SJCRH30 (cell line): ENCODE results near the gene L1CAM. TPM values are rescaled to one million over a fixed set of nuclear protein-coding genes. Genes with fewer than 3 reads are reported as not detected.

Source experiments
- DNase-seq, 2 experiments: peaks; one replicate each; pipeline ENCODE4 v3.0.0-alpha.2; 2015 to 2020
- H3K27ac ChIP-seq: fragments of 250-450 bp; sonication (Bioruptor Pico); 2 replicates; pipeline ENCODE4 v1.5.1; 2020; ENCODE audit warnings: mild to moderate bottlenecking, moderate library complexity
- H3K27me3 ChIP-seq: fragments of 250-450 bp; sonication (Bioruptor Pico); 2 replicates; pipeline ENCODE4 v1.5.1; 2020; ENCODE audit warnings: mild to moderate bottlenecking, moderate library complexity
- H3K36me3 ChIP-seq: fragments of 250-450 bp; sonication (Bioruptor Pico); 2 replicates; pipeline ENCODE4 v1.5.1; 2020; ENCODE audit warnings: mild to moderate bottlenecking, moderate library complexity
- H3K4me1 ChIP-seq: fragments of 250-450 bp; sonication (Bioruptor Pico); 2 replicates; pipeline ENCODE4 v1.5.1; 2020; ENCODE audit warnings: mild to moderate bottlenecking, moderate library complexity
- H3K4me3 ChIP-seq: fragments of 250-450 bp; sonication (Bioruptor Pico); 2 replicates; pipeline ENCODE4 v1.5.1; 2020; ENCODE audit warnings: mild to moderate bottlenecking, moderate library complexity
- H3K9me3 ChIP-seq: fragments of 250-450 bp; sonication (Bioruptor Pico); replicated peaks from 2 replicates; pipeline ENCODE4 v1.5.1; 2020; ENCODE audit warnings: mild to moderate bottlenecking, moderate library complexity
- total RNA-seq: library from RNA; depleted of rRNA; stranded (reverse); fragments of >200 nt; shearing (Covaris generic); gene quantifications from 2 replicates; pipeline ENCODE4 v1.2.3, GENCODE V29; 2014; rRNA removed

The L1CAM gene, protein sequence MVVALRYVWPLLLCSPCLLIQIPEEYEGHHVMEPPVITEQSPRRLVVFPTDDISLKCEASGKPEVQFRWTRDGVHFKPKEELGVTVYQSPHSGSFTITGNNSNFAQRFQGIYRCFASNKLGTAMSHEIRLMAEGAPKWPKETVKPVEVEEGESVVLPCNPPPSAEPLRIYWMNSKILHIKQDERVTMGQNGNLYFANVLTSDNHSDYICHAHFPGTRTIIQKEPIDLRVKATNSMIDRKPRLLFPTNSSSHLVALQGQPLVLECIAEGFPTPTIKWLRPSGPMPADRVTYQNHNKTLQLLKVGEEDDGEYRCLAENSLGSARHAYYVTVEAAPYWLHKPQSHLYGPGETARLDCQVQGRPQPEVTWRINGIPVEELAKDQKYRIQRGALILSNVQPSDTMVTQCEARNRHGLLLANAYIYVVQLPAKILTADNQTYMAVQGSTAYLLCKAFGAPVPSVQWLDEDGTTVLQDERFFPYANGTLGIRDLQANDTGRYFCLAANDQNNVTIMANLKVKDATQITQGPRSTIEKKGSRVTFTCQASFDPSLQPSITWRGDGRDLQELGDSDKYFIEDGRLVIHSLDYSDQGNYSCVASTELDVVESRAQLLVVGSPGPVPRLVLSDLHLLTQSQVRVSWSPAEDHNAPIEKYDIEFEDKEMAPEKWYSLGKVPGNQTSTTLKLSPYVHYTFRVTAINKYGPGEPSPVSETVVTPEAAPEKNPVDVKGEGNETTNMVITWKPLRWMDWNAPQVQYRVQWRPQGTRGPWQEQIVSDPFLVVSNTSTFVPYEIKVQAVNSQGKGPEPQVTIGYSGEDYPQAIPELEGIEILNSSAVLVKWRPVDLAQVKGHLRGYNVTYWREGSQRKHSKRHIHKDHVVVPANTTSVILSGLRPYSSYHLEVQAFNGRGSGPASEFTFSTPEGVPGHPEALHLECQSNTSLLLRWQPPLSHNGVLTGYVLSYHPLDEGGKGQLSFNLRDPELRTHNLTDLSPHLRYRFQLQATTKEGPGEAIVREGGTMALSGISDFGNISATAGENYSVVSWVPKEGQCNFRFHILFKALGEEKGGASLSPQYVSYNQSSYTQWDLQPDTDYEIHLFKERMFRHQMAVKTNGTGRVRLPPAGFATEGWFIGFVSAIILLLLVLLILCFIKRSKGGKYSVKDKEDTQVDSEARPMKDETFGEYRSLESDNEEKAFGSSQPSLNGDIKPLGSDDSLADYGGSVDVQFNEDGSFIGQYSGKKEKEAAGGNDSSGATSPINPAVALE
- total RNA-seq = 14.2 and 14.7 TPM in 2 replicates

DNA sequence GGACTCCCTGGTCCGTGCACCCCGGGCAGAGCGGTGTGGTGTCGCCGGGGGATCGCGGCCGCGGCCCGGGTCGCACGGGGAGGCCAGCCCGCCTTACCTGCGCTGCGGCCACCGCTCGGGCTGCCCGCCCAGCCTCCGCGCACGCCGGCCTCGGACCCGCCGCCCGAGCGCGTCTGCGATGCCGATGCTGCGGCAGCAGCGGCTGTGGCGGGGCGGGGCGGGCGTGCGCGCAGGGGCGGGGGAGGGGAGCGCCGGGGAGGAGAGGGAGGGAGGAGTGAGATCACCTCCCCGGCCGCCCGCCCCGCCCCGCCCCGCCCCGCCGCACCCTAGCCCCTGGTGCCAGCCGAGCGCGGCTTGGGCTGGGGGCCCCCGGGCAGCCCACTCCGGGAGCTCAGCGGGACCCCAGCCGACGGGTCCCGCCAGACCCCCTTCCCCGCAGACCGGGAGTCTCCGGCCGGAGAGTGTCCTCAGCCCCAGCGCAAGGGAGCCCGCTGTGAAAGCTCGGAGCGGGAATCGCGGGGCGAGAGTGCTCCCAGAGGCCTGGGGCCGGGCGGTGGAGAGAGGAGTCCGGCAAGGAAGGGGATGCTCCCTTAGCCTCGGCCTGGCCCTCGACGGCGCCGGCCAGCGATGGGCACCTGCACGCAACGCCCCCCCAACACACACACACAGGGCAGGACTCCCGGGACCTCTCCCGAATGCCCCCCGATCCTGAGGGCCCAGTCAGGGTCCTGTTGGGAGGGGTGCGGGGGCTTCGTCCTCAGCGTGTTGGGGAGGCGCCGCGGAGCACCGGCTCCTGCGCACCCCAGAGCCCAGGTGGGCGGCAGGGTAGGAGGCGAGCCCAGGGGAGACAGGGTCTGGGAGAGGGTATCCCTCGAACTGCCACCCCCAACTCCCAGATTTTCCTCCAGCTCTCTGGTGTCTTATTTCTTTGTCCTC, at the start of gene L1CAM:
Gene L1CAM, minus strand, starts transcription at position 206 of the 936 bp plus-strand sequence. CDS start 10,337 bp downstream, outside the sequence.
- H3K4me1 ChIP-seq = peaks cover 26% of the 10 kb centered on the region
- H3K9me3 ChIP-seq = no peaks in the 10 kb centered on the region
- no peaks in the 10 kb centered on the region for H3K36me3 ChIP-seq
- H3K4me3 ChIP-seq = peak within 1 kb of the TSS; percentile 63
- H3K27ac ChIP-seq = peak within 1 kb of the TSS; percentile 25; the same call in 1 of the 2 replicates
- DNase-seq = peak in 1 of 2 experiments; percentile 45
- no peaks in the 10 kb centered on the region for H3K27me3 ChIP-seq

DNA sequence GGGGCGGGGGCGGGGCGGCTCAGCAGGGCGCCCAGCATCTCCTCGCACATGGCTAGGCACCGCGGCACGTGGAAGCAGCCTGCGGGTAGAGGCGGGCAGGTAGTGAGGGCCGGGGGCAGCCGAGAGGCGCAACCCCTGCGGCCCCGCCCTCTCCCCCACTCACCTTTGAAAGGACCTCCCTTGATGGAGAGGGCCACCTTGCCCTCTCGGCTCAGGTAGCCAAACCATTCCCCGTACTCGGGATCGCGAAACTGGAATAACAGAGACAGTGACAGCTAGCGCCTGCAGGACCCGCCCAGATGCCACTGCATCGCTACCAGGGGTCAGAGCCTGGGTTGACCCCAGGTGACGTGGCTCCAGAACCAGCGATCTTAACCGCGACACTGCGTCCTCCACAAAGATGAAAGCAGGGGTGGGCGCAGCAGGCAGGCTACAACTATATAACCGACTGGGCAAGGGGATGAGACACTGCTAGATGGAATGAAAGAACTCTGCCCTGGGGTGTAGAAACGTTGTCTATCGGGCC, 49.4 kb upstream of the L1CAM start:
- no peaks in the 10 kb centered on the region for H3K9me3 ChIP-seq
- no peaks in the 10 kb centered on the region for H3K27me3 ChIP-seq
- H3K4me3 ChIP-seq = peak overlapping the region; percentile 26; the same call in 1 of the 2 replicates
- no peaks in the 10 kb centered on the region for H3K4me1 ChIP-seq
- H3K27ac ChIP-seq = no peak overlapping the region
- DNase-seq = no peak
- no peaks in the 10 kb centered on the region for H3K36me3 ChIP-seq

DNA sequence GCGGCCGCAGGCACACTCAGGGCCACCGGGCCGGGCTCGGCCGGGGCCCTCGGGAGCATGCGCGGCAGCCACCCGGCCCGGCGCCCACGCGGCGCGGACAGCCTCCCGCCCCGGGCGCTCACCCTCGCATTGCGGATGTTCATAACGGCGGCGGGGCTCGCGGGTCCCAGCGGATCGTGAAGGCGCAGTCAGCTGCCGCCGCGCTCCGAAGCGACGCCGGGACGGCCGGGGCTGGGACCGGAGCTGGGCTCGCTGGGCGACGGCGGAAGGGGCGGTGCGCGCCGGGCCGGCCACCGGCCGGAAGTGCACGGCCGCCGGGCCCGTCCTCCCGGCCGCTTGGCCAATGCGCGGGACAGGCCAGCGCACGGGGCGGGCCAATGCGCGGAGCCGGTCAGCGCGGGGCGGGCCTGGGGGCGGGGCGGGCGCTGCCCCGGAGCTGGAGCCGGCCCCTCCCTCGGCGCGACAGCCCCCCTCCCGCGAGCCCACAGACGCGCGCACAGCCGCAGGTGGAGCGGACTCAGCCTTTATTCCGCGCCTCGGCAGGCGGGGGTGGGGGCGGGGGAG, 48.9 kb upstream of the L1CAM start, which contains the start of gene NAA10:
Gene NAA10, minus strand, starts transcription at position 276 of the 564 bp plus-strand sequence. Its CDS starts 133 bp downstream, at position 143.
- Histone ChIP-seq H3K4me3 (peak within 1 kb of the TSS; percentile 82), H3K9me3 (no peaks in the 10 kb centered on the region), H3K36me3 (no peaks in the 10 kb centered on the region), H3K27me3 (no peaks in the 10 kb centered on the region), H3K4me1 (no peaks in the 10 kb centered on the region), H3K27ac (0 out of 2 replicates have a peak within 1 kb of the TSS, but pooled peaks have one; percentile 5)
- DNase-seq = peak; percentile 54 to 76

DNA sequence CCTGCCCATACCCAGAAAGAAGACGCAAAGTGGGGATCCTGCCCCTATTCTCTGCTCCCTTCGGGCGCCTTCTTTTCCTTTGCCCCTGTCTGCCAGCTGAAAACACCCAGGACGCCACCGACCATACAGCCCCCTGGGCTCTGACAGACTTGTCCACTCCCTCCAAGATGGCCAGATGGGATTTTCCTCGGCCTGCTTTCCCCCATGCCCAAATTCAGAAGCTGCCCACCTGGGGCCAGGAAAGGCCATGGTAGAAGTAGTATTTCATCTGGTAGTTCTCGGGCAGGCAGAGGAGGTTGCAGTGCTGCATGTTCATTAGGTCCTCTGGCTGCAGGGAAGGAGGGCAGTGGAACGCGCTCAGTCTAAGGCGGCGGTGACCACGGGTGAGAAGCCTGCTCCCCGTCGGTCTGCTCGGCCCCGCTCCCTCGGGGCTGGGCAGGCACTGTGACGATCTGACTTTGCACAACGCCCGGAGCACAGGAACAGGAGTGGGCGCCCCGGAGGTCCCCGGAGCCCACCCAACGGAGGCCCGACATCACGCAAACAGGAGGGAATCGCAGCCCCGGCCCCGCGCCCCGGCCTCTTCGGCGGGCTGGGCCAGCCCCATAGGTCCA, 48.3 kb upstream of the L1CAM start:
- no peaks in the 10 kb centered on the region for H3K36me3 ChIP-seq
- no peaks in the 10 kb centered on the region for H3K27me3 ChIP-seq
- H3K27ac ChIP-seq = 0 out of 2 replicates have a peak overlapping the region, but pooled peaks have one; percentile 5
- no peaks in the 10 kb centered on the region for H3K4me1 ChIP-seq
- H3K9me3 ChIP-seq = no peaks in the 10 kb centered on the region
- H3K4me3 ChIP-seq = peak overlapping the region; percentile 82
- DNase-seq = no peak

DNA sequence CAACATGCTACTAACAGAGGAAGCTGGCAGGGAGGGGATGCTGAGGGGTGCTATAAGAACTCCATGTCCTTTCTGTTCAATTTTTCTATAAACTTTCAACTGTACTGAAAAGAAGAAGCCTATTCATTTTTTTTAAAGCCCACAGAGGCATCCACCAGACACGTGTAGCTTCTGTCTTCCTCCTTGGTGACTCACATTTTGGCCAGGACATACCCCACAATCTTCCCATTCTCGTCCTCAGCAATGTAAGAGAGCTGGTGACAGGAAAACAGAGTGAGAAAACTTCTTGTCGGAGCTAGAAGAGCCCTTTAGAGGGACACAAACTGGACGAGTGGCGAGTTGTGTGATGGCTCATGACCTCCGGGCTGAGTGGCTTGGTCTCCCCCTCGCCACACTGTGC, 47.8 kb upstream of the L1CAM start:
- H3K4me3 ChIP-seq = peak overlapping the region; percentile 82
- H3K27me3 ChIP-seq = no peaks in the 10 kb centered on the region
- H3K27ac ChIP-seq = no peak overlapping the region
- H3K36me3 ChIP-seq = no peaks in the 10 kb centered on the region
- no peak for DNase-seq
- H3K4me1 ChIP-seq = no peaks in the 10 kb centered on the region
- no peaks in the 10 kb centered on the region for H3K9me3 ChIP-seq

DNA sequence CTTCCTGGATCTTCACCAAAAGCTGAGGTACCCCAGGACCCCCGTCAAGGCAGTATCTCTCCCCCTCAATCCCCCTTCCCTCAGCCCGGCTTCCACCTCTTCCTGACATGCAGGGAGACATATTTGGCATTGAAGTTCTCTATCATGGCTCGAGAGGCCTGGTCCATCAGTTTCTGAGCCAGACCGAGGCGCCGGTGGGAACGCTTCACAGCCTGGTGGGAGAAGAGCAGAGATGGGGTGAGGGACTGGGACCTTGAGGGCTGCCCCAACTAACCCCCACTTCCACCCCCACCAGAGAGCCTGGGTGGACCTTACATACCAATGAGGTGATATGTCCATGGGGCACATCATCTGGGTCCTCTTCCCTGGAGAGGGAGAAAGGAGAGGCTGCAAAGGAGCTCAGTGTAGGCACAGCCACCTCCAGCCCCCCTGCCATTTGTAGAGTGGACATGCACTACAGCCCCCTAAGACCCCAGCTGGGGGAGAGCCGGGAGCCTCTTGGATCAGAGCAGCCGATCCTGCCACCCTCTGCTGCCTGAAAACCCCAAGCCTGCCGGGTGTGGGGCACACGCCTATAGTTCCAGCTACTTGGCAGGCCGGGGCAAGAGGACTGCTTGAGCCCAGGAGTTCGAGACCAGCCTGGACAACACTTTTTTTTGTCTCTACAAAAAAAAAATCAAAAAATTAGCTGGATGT, 46.4 kb upstream of the L1CAM start:
- Histone ChIP-seq H3K27me3 (no peaks in the 10 kb centered on the region), H3K36me3 (no peaks in the 10 kb centered on the region), H3K27ac (no peak overlapping the region), H3K4me1 (no peaks in the 10 kb centered on the region), H3K4me3 (no peak overlapping the region), H3K9me3 (no peaks in the 10 kb centered on the region)
- no peak for DNase-seq

DNA sequence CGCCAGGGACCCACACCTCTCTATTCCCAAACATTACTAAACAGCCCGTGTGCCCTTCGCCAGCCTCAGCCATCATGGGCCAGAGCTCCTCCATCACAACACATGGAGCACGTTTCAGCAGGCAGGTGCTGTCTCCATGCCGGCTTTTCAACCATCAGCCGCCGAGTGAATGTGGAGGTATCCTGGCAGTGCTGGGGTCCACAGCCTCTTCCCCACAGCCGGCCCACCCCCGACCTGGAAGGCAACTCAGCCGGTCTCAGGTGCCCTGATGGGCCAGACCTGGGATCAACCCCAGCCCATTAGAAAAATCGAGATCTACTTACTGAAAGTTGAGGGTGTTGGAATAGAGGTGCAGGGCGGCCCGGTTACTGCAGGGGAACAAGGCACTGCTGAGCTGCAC, 45.8 kb upstream of the L1CAM start:
- Histone ChIP-seq H3K36me3 (no peaks in the 10 kb centered on the region), H3K9me3 (no peaks in the 10 kb centered on the region), H3K4me1 (no peaks in the 10 kb centered on the region), H3K4me3 (no peak overlapping the region), H3K27me3 (no peaks in the 10 kb centered on the region), H3K27ac (no peak overlapping the region)
- DNase-seq = no peak

DNA sequence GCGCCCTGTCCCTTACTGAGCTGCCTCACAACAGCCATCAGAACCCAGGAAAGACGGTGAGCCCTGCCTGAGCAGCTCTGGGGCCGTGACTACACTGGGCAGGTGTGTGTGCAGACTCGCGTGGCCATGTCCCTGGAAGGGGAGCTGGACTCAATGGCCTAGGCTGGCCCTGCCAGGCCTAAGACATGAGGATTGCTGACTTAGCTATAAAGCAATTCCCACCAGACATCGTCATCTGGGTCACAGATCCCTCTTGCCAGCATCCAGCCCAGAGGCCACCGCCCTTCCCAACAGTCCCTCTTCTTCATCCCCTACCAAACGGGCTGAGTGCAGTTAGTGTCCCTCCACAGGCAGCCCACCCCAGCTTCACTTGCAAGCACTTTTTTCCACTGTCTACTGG, 45.2 kb upstream of the L1CAM start:
- H3K4me3 ChIP-seq = no peak overlapping the region
- H3K9me3 ChIP-seq = no peaks in the 10 kb centered on the region
- H3K27me3 ChIP-seq = no peaks in the 10 kb centered on the region
- no peak overlapping the region for H3K27ac ChIP-seq
- DNase-seq = no peak
- no peaks in the 10 kb centered on the region for H3K36me3 ChIP-seq
- H3K4me1 ChIP-seq = 0 out of 2 replicates have a peak, but pooled peaks cover 3% of the 10 kb centered on the region

DNA sequence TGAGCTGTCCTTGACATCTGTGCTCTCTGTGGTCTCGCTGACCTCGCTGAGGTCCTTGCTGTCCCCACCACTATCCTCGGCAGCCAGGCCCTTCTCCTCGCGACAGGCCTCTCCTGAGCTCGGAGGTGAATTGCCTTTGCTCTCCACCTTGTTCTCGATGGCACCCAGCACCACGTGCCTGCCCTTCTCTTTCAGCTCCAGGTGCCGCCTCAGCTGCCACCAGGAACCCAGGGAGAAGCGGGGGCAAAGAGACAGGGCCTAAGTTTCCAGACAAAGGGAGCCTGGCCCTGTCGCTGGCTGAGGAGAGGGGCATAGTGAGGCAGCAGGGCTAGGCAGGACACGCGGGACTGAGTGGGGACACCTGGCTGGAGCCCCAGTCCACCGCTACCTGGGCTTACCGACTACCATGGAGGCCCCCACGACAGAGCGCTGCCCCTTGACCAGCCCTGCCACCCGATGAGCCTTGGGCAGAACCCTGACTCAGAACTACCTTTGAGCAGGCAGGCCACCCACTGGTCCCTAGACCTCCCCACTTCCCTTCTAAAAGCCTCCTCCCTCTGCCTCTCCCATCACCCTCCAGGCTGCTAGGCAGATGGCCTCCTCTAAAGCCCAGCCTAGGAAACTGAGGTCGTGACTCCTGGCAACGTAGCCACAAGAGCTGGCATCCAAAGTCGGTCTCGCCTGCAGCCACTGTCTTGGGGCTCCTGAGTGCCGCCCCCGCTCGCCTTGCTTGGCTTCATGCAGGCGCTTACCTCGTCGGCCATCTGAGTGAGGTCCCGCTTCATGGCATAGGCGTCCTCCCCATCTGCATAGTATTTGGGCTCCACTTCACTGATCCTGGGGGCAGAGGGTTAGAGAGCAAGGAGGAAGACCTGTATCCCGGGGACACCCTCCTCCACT, 44.3 kb upstream of the L1CAM start:
- no peak for DNase-seq
- H3K27ac ChIP-seq = no peak overlapping the region
- no peaks in the 10 kb centered on the region for H3K36me3 ChIP-seq

DNA sequence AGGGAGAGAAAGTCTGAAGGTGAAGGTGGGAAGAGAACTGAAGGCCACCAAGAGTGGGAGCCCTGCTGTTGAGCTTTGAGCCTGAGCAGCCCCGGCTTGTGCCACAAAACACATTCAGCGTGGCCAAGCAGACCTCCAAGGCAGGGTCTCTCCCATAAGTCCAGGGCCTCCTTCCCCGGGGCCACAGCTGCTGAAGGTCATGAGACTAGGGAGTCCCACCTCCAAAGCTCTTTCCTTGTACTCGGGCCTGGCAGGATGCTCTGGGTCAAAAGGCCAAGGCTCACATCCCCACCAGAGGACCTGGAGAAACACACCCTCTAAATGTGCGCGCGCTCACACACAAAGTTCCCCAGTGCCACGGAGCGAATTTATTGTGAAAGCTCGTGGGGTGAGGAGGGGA, 43.6 kb upstream of the L1CAM start:
- H3K27ac ChIP-seq = no peak overlapping the region
- H3K9me3 ChIP-seq = no peaks in the 10 kb centered on the region
- H3K4me1 ChIP-seq = peaks cover 3% of the 10 kb centered on the region; the same call in 1 of the 2 replicates
- no peaks in the 10 kb centered on the region for H3K27me3 ChIP-seq
- H3K36me3 ChIP-seq = no peaks in the 10 kb centered on the region
- DNase-seq = no peak
- no peak overlapping the region for H3K4me3 ChIP-seq

More for the DNA sequence above, 44.3 kb upstream of the L1CAM start:
- Histone ChIP-seq H3K9me3 (no peaks in the 10 kb centered on the region), H3K27me3 (no peaks in the 10 kb centered on the region), H3K4me3 (no peak overlapping the region), H3K4me1 (peaks cover 3% of the 10 kb centered on the region; the same call in 1 of the 2 replicates)

DNA sequence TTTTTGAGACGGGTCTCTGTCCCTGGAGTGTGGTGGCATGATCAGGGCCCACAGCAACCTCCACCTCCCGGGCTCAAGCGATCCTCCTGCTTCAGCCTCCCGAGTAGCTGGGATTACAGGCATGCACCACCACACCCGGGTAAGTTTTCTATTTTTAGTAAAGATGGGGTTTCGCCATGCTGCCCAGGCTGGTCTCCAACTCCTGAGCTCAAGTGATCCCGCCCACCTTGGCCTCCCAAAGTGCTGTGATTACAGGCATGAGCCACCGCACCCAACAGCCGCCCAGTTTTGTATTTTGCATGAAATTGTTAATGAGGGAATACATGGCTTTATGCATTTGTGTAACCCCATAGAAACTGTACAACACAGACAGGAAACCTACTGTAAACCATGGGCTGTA, 42.9 kb upstream of the L1CAM start:
- no peak for DNase-seq
- no peaks in the 10 kb centered on the region for H3K36me3 ChIP-seq
- H3K27ac ChIP-seq = no peak overlapping the region
- H3K4me3 ChIP-seq = no peak overlapping the region
- H3K9me3 ChIP-seq = no peaks in the 10 kb centered on the region
- no peaks in the 10 kb centered on the region for H3K27me3 ChIP-seq
- H3K4me1 ChIP-seq = peaks cover 3% of the 10 kb centered on the region; the same call in 1 of the 2 replicates
